ENCODE data around the gene SHISA5. TPM values are rescaled to one million over a fixed set of nuclear protein-coding genes. Genes with fewer than 3 reads are reported as not detected.

The SHISA5 gene
- total RNA-seq, 1 experiment from 2014 or later, result 137 TPM

DNA sequence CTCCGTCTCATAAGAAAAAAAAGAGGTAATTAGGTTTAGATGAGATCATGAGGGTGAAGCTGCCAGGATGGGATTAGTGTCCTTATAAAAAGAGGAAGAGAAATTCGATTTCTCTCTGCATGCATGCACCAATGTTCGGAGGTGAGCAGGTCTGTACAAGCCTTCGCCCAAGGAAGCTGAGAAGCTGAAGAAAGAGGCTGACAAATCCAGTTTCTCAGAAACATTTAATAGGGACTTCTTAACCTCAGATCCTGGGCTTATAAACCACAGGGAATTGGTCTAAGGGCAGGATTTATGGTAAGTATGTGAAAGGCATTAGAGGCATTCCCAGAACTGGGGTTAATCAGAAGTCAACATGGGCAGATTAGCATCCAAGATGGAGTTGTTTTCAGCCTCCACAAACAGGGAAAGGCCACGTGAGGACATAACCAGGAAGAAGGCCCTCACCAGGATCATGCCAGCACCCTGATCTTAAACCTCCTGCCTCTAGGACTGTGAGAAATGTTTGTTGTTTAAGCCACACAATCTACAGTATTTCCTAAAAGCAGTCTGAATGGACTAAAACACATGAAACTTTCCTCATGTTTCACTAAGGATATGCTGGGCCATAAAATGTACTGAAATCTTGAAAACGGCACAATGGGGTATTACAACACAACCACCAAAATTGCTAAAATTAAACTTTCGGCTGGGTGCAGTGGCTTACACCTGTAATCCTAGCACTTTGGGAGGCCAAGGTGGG is 11.3 kb downstream of the SHISA5 start (continued):
- TF ChIP-seq SMAD4 (CRISPR knock-in tag; IDR thresholded peaks at IDR 0.05) (no peak), ESRRA (CRISPR knock-in tag; IDR thresholded peaks at IDR 0.05; ENCODE audit: borderline replicate concordance) (no peak)
- TF ChIP-seq, protein P1, sequence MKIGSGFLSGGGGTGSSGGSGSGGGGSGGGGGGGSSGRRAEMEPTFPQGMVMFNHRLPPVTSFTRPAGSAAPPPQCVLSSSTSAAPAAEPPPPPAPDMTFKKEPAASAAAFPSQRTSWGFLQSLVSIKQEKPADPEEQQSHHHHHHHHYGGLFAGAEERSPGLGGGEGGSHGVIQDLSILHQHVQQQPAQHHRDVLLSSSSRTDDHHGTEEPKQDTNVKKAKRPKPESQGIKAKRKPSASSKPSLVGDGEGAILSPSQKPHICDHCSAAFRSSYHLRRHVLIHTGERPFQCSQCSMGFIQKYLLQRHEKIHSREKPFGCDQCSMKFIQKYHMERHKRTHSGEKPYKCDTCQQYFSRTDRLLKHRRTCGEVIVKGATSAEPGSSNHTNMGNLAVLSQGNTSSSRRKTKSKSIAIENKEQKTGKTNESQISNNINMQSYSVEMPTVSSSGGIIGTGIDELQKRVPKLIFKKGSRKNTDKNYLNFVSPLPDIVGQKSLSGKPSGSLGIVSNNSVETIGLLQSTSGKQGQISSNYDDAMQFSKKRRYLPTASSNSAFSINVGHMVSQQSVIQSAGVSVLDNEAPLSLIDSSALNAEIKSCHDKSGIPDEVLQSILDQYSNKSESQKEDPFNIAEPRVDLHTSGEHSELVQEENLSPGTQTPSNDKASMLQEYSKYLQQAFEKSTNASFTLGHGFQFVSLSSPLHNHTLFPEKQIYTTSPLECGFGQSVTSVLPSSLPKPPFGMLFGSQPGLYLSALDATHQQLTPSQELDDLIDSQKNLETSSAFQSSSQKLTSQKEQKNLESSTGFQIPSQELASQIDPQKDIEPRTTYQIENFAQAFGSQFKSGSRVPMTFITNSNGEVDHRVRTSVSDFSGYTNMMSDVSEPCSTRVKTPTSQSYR (CRISPR knock-in tag; IDR thresholded peaks at IDR 0.05), result no peak

DNA sequence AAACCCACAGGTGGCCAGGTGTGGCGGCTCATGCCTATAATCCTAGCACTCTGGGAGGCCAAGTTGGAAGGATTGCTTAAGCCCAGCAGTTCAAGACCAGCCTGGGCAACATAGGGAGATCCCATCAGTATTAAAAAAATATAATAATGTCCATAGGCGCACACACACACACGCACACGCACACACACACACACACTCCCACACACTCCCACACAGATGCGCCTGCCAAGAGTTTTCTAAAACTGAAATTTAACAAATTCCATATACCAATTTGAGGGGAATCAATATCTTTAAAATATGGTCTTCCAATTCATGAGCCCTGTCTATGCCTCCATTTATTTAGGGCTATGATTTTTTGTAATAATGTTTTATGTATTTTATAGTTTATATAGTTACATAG is 17.0 kb downstream of the SHISA5 start:
- DNase-seq (ENCODE audit: low spot score) (no peak), ATAC-seq (no peak)
- Mint-ChIP-seq H3K36me3 (peaks cover 6% of the 10 kb centered on the region; the same call in 1 of the 2 replicates), H3K9me3 (peaks cover 6% of the 10 kb centered on the region; the same call in 1 of the 2 replicates), H3K27ac (no peak overlapping the region), H3K27me3 (ENCODE audit: low read depth) (no peaks in the 10 kb centered on the region), H3K4me3 (no peak overlapping the region), H3K4me1 (peaks cover 18% of the 10 kb centered on the region)
- ChIA-PET CTCF (no interaction called here), POLR2A (no interaction called here)
- TF ChIP-seq FOXP1 (CRISPR knock-in tag; IDR thresholded peaks at IDR 0.05; ENCODE audit: borderline replicate concordance) (no peak), SP1 (CRISPR knock-in tag; conservative IDR thresholded peaks at IDR 0.05) (no peak), NFATC4 (CRISPR knock-in tag; IDR thresholded peaks at IDR 0.05) (no peak), SOX15 (CRISPR knock-in tag; IDR thresholded peaks at IDR 0.05) (no peak), ELF4 (CRISPR knock-in tag; IDR thresholded peaks at IDR 0.05; ENCODE audit: low read depth) (no peak), CREM (CRISPR knock-in tag; IDR thresholded peaks at IDR 0.05) (no peak), NR3C1 (CRISPR knock-in tag; conservative IDR thresholded peaks at IDR 0.05; ENCODE audit: low read depth) (no peak), ZNF121 (CRISPR knock-in tag; IDR thresholded peaks at IDR 0.05) (no peak), KAT7 (CRISPR knock-in tag; IDR thresholded peaks at IDR 0.05; ENCODE audit: borderline replicate concordance) (no peak)
- TF ChIP-seq, protein P2, sequence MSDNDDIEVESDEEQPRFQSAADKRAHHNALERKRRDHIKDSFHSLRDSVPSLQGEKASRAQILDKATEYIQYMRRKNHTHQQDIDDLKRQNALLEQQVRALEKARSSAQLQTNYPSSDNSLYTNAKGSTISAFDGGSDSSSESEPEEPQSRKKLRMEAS (CRISPR knock-in tag; IDR thresholded peaks at IDR 0.05), result no peak
- TF ChIP-seq, protein P3, sequence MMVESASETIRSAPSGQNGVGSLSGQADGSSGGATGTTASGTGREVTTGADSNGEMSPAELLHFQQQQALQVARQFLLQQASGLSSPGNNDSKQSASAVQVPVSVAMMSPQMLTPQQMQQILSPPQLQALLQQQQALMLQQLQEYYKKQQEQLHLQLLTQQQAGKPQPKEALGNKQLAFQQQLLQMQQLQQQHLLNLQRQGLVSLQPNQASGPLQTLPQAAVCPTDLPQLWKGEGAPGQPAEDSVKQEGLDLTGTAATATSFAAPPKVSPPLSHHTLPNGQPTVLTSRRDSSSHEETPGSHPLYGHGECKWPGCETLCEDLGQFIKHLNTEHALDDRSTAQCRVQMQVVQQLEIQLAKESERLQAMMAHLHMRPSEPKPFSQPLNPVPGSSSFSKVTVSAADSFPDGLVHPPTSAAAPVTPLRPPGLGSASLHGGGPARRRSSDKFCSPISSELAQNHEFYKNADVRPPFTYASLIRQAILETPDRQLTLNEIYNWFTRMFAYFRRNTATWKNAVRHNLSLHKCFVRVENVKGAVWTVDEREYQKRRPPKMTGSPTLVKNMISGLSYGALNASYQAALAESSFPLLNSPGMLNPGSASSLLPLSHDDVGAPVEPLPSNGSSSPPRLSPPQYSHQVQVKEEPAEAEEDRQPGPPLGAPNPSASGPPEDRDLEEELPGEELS (CRISPR knock-in tag; IDR thresholded peaks at IDR 0.05), result no peak
- TF ChIP-seq, protein P4, sequence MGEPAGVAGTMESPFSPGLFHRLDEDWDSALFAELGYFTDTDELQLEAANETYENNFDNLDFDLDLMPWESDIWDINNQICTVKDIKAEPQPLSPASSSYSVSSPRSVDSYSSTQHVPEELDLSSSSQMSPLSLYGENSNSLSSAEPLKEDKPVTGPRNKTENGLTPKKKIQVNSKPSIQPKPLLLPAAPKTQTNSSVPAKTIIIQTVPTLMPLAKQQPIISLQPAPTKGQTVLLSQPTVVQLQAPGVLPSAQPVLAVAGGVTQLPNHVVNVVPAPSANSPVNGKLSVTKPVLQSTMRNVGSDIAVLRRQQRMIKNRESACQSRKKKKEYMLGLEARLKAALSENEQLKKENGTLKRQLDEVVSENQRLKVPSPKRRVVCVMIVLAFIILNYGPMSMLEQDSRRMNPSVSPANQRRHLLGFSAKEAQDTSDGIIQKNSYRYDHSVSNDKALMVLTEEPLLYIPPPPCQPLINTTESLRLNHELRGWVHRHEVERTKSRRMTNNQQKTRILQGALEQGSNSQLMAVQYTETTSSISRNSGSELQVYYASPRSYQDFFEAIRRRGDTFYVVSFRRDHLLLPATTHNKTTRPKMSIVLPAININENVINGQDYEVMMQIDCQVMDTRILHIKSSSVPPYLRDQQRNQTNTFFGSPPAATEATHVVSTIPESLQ (CRISPR knock-in tag; IDR thresholded peaks at IDR 0.05), result no peak
- TF ChIP-seq, protein P1 (CRISPR knock-in tag; IDR thresholded peaks at IDR 0.05), result no peak
- TF ChIP-seq, protein P5, sequence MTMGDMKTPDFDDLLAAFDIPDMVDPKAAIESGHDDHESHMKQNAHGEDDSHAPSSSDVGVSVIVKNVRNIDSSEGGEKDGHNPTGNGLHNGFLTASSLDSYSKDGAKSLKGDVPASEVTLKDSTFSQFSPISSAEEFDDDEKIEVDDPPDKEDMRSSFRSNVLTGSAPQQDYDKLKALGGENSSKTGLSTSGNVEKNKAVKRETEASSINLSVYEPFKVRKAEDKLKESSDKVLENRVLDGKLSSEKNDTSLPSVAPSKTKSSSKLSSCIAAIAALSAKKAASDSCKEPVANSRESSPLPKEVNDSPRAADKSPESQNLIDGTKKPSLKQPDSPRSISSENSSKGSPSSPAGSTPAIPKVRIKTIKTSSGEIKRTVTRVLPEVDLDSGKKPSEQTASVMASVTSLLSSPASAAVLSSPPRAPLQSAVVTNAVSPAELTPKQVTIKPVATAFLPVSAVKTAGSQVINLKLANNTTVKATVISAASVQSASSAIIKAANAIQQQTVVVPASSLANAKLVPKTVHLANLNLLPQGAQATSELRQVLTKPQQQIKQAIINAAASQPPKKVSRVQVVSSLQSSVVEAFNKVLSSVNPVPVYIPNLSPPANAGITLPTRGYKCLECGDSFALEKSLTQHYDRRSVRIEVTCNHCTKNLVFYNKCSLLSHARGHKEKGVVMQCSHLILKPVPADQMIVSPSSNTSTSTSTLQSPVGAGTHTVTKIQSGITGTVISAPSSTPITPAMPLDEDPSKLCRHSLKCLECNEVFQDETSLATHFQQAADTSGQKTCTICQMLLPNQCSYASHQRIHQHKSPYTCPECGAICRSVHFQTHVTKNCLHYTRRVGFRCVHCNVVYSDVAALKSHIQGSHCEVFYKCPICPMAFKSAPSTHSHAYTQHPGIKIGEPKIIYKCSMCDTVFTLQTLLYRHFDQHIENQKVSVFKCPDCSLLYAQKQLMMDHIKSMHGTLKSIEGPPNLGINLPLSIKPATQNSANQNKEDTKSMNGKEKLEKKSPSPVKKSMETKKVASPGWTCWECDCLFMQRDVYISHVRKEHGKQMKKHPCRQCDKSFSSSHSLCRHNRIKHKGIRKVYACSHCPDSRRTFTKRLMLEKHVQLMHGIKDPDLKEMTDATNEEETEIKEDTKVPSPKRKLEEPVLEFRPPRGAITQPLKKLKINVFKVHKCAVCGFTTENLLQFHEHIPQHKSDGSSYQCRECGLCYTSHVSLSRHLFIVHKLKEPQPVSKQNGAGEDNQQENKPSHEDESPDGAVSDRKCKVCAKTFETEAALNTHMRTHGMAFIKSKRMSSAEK (CRISPR knock-in tag; IDR thresholded peaks at IDR 0.05; ENCODE audit: borderline replicate concordance), result no peak
- TF ChIP-seq, protein P6, sequence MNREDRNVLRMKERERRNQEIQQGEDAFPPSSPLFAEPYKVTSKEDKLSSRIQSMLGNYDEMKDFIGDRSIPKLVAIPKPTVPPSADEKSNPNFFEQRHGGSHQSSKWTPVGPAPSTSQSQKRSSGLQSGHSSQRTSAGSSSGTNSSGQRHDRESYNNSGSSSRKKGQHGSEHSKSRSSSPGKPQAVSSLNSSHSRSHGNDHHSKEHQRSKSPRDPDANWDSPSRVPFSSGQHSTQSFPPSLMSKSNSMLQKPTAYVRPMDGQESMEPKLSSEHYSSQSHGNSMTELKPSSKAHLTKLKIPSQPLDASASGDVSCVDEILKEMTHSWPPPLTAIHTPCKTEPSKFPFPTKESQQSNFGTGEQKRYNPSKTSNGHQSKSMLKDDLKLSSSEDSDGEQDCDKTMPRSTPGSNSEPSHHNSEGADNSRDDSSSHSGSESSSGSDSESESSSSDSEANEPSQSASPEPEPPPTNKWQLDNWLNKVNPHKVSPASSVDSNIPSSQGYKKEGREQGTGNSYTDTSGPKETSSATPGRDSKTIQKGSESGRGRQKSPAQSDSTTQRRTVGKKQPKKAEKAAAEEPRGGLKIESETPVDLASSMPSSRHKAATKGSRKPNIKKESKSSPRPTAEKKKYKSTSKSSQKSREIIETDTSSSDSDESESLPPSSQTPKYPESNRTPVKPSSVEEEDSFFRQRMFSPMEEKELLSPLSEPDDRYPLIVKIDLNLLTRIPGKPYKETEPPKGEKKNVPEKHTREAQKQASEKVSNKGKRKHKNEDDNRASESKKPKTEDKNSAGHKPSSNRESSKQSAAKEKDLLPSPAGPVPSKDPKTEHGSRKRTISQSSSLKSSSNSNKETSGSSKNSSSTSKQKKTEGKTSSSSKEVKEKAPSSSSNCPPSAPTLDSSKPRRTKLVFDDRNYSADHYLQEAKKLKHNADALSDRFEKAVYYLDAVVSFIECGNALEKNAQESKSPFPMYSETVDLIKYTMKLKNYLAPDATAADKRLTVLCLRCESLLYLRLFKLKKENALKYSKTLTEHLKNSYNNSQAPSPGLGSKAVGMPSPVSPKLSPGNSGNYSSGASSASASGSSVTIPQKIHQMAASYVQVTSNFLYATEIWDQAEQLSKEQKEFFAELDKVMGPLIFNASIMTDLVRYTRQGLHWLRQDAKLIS (CRISPR knock-in tag; IDR thresholded peaks at IDR 0.05; ENCODE audit: borderline replicate concordance), result no peak
